Measurements from ENCODE around the gene RALGDS.
"Not testable (repeated sequence)": the region's sequence is repeated elsewhere in the genome, so short reads cannot be mapped to it uniquely, and the experiment has no call there.

The RALGDS gene

GRCh38 chr9:133083688-133084087 is 37.4 kb downstream of the RALGDS start:
- DNase-seq, result not testable (repeated sequence)

- not testable (repeated sequence) for DNase-seq
These were observed 38.9 kb downstream of the RALGDS start for GRCh38 chr9:133081957-133082644.

GRCh38 chr9:133080786-133081779 is 40.0 kb downstream of the RALGDS start:
- DNase-seq, result not testable (repeated sequence)

GRCh38 chr9:133080161-133080560 is 40.9 kb downstream of the RALGDS start:
- no peak for DNase-seq

- no peak for DNase-seq
These were observed 42.6 kb downstream of the RALGDS start for GRCh38 chr9:133078486-133078885.

GRCh38 chr9:133076691-133077090 is 44.3 kb downstream of the RALGDS start:
- DNase-seq, result no peak

GRCh38 chr9:133075925-133076630 is 45.0 kb downstream of the RALGDS start:
- no peak for DNase-seq

- DNase-seq, result no peak
These were observed 46.9 kb downstream of the RALGDS start for GRCh38 chr9:133074111-133074651.

- DNase-seq, result no peak
These were observed 47.7 kb downstream of the RALGDS start for GRCh38 chr9:133073086-133074014.

GRCh38 chr9:133072210-133072609 is 48.8 kb downstream of the RALGDS start:
- DNase-seq, result not testable (repeated sequence)

GRCh38 chr9:133071484-133072150 is 49.4 kb downstream of the RALGDS start:
- no peak for DNase-seq

- DNase-seq, result not testable (repeated sequence)
These were observed 50.1 kb downstream of the RALGDS start for GRCh38 chr9:133070985-133071384.

- not testable (repeated sequence) for DNase-seq
These were observed 50.5 kb downstream of the RALGDS start for GRCh38 chr9:133070500-133070961.

- not testable (repeated sequence) for DNase-seq
These were observed 52.6 kb downstream of the RALGDS start for GRCh38 chr9:133068431-133068830.

- no peak for DNase-seq
These were observed 53.2 kb downstream of the RALGDS start for GRCh38 chr9:133067813-133068212.

GRCh38 chr9:133067006-133067405 is 54.0 kb downstream of the RALGDS start:
- DNase-seq, result no peak

- no peak for DNase-seq
These were observed 54.7 kb downstream of the RALGDS start for GRCh38 chr9:133066181-133066983.

GRCh38 chr9:133065070-133065388 is 56.0 kb downstream of the RALGDS start:
- no peak for DNase-seq

- no peak for DNase-seq
These were observed 56.6 kb downstream of the RALGDS start for GRCh38 chr9:133064241-133065069.

Data from CD4-positive, alpha-beta T cell treated with Interleukin-4 for 4 hours (primary cell).